Esophagus squamous epithelium (tissue), 5 donors: ENCODE results near the gene DKK3. TPM values are rescaled to one million over a fixed set of nuclear protein-coding genes. Genes with fewer than 3 reads are reported as not detected.
"Not testable (repeated sequence)": the region's sequence is repeated elsewhere in the genome, so short reads cannot be mapped to it uniquely, and the experiment has no call there.

Source experiments
- DNase-seq: peaks from one replicate; lab custom pipeline; 2025; lab: John Stamatoyannopoulos, UW
- H3K27ac ChIP-seq, 4 donors: fragments of 200-600 bp; sonication (generic); one replicate each; pipeline ENCODE4 v1.5.1; 2016 to 2019; ENCODE audit warnings: mild to moderate bottlenecking in 1 of 4
- H3K27me3 ChIP-seq, 4 donors: fragments of 200-600 bp; sonication (generic); 1 replicate in 3 of 4; 2 replicates in 1 of 4; pipeline versions ENCODE4 v1.5.1 to v1.6.0; 2017 to 2021; ENCODE audit warnings: antibody characterized with exemption in 1 of 4
- H3K36me3 ChIP-seq, 3 donors: fragments of 200-600 bp; sonication (generic); one replicate each; pipeline ENCODE4 v1.5.1; 2016 to 2019
- H3K4me1 ChIP-seq, 3 donors: fragments of 200-600 bp; sonication (generic); one replicate each; pipeline ENCODE4 v1.5.1; 2017 to 2019
- H3K4me3 ChIP-seq, 4 donors: fragments of 200-600 bp; sonication (generic); 1 replicate in 3 of 4; 2 replicates in 1 of 4; pipeline ENCODE4 v1.5.1; 2016 to 2019; ENCODE audit warnings: mild to moderate bottlenecking in 2 of 4, moderate library complexity in 1 of 4
- H3K9me3 ChIP-seq, 3 donors: fragments of 200-600 bp; sonication (generic); one replicate each; pipeline ENCODE4 v1.5.1; 2016 to 2019
- CTCF ChIP-seq, 6 experiments: fragments of 450-650 bp in 4 of 6; fragments of 200-600 bp in 2 of 6; sonication (generic) in 2 of 6; IDR thresholded peaks; one replicate each; pipeline ENCODE4 v1.5.1; 2016 to 2019; ENCODE audit warnings: antibody characterized with exemption in 6 of 6, mild to moderate bottlenecking in 4 of 6, moderate library complexity in 4 of 6
- POLR2A ChIP-seq, 4 donors: fragments of 450-650 bp; IDR thresholded peaks; one replicate each; pipeline ENCODE4 v1.6.1; 2017; ENCODE audit warnings: antibody characterized with exemption in 4 of 4, mild to moderate bottlenecking in 4 of 4, moderate library complexity in 3 of 4
- WGBS, 2 donors: methylation state at CpG; one replicate each; pipeline ENCODE4 v1.1.5; 2018; 5-methylcytosine and 5-hydroxymethylcytosine counted together
- intact Hi-C: fragments of 100-400 bp; cut with DNase I; formaldehyde crosslinking; loops from one replicate; pipeline ENCODE4 v1.15.0; 2022
- total RNA-seq, 4 donors: library from RNA; depleted of rRNA; stranded (reverse); fragments of >200 nt; gene quantifications; one replicate each; pipeline ENCODE4 v1.1.0, GENCODE V29; 2016
- donor health status: DM: yes; HTN: yes; CAD: no.

DKK3 gene
- total RNA-seq, 4 donors from 2014 or later, result 24.8 to 112 (median 44.5) TPM

- Histone ChIP-seq H3K36me3 (no peaks in the 10 kb centered on the region), H3K4me3 (no peak overlapping the region), H3K27me3 (no peaks in the 10 kb centered on the region), H3K27ac (peak overlapping the region in 1 of 4 donors; percentile 35), H3K9me3 (no peaks in the 10 kb centered on the region), H3K4me1 (peaks cover 9 to 25% (median 13%) of the 10 kb centered on the region in 3 donors)
- intact Hi-C loops, result loop anchor here (5.0 to 10.0 kb wide), 2 partner anchors 78 to 246 kb away; no protein-coding TSS in a partner anchor
- 78 to 86% methylated on average over 6 to 7 of the region's 7 CpGs for WGBS, 2 donors
- DNase-seq, result no peak
- TF ChIP-seq POLR2A (IDR thresholded peaks at IDR 0.05), result no peak
- no peak for TF ChIP-seq CTCF (IDR thresholded peaks at IDR 0.05)
These were observed 34.8 kb upstream of the DKK3 start for GRCh38 chr11:12043221-12043620.

GRCh38 chr11:12042215-12042676 lies 33.8 kb upstream of the DKK3 start:
- no peaks in the 10 kb centered on the region for H3K36me3 ChIP-seq
- peaks cover 9 to 20% (median 10%) of the 10 kb centered on the region in 3 donors for H3K4me1 ChIP-seq
- H3K4me3 ChIP-seq, result no peak overlapping the region
- no peak overlapping the region for H3K27ac ChIP-seq
- no peaks in the 10 kb centered on the region for H3K27me3 ChIP-seq
- 43 to 50% methylated on average over 7 of the region's 7 CpGs for WGBS, 2 donors
- intact Hi-C loops, result loop anchor here (5.0 to 10.0 kb wide), 2 partner anchors 77 to 245 kb away; no protein-coding TSS in a partner anchor
- no peaks in the 10 kb centered on the region for H3K9me3 ChIP-seq
- no peak for DNase-seq
- TF ChIP-seq CTCF (IDR thresholded peaks at IDR 0.05), result no peak

GRCh38 chr11:12040719-12041118 lies 32.3 kb upstream of the DKK3 start:
- not testable (repeated sequence) for H3K9me3 ChIP-seq, H3K4me3 ChIP-seq, DNase-seq, H3K27me3 ChIP-seq, H3K36me3 ChIP-seq, H3K27ac ChIP-seq
- peaks cover 9 to 17% (median 10%) of the 10 kb centered on the region in 3 donors for H3K4me1 ChIP-seq
- WGBS, 2 donors, result 94% methylated on average over 5 of the region's 5 CpGs; no CpG with 5 or more reads in 1 of the 2 donors
- intact Hi-C loops, result loop anchor here (5.0 to 10.0 kb wide), 2 partner anchors 76 to 243 kb away; no protein-coding TSS in a partner anchor

GRCh38 chr11:12032968-12033367 lies 24.5 kb upstream of the DKK3 start:
- 69 to 73% methylated on average over 2 of the region's 2 CpGs for WGBS, 2 donors
- Histone ChIP-seq H3K4me3 (no peak overlapping the region), H3K9me3 (no peaks in the 10 kb centered on the region), H3K4me1 (no peaks in the 10 kb centered on the region), H3K27ac (no peak overlapping the region), H3K27me3 (no peaks in the 10 kb centered on the region), H3K36me3 (no peaks in the 10 kb centered on the region)
- TF ChIP-seq CTCF (IDR thresholded peaks at IDR 0.05) (no peak), POLR2A (IDR thresholded peaks at IDR 0.05) (no peak)
- no peak for DNase-seq
- intact Hi-C loops, result loop anchor here (10.0 kb wide), 1 partner anchor 98 kb away; no protein-coding TSS in a partner anchor

- no peak overlapping the region for H3K27ac ChIP-seq
- H3K9me3 ChIP-seq, result no peaks in the 10 kb centered on the region
- H3K27me3 ChIP-seq, result no peaks in the 10 kb centered on the region
- intact Hi-C loops, result loop anchor here (10.0 kb wide), 1 partner anchor 97 kb away; no protein-coding TSS in a partner anchor
- H3K36me3 ChIP-seq, result no peaks in the 10 kb centered on the region
- 65 to 86% methylated on average over 2 to 3 of the region's 4 CpGs for WGBS, 2 donors
- no peak for TF ChIP-seq POLR2A (IDR thresholded peaks at IDR 0.05)
- TF ChIP-seq CTCF (IDR thresholded peaks at IDR 0.05), result no peak
- H3K4me3 ChIP-seq, result no peak overlapping the region
- no peak for DNase-seq
- no peaks in the 10 kb centered on the region for H3K4me1 ChIP-seq
These were observed 23.6 kb upstream of the DKK3 start for GRCh38 chr11:12031856-12032544.
